BE2C (cell line): ENCODE data around the gene ALOX12. TPM values are rescaled to one million over a fixed set of nuclear protein-coding genes. Genes with fewer than 3 reads are reported as not detected.
"Not testable (repeated sequence)": the region's sequence is repeated elsewhere in the genome, so short reads cannot be mapped to it uniquely, and the experiment has no call there.

Experiments used
- DNase-seq: peaks from one replicate; pipeline ENCODE4 v3.0.0-alpha.2; 2020
- H3K27me3 ChIP-seq: fragments of 250-450 bp; sonication (Bioruptor Pico); 2 replicates; pipeline ENCODE4 v1.5.1; 2020; ENCODE audit warnings: mild to moderate bottlenecking
- H3K36me3 ChIP-seq: fragments of 250-450 bp; sonication (Bioruptor Pico); 2 replicates; pipeline ENCODE4 v1.5.1; 2020; ENCODE audit warnings: mild to moderate bottlenecking
- H3K4me1 ChIP-seq: fragments of 250-450 bp; sonication (Bioruptor Pico); 2 replicates; pipeline ENCODE4 v1.5.1; 2020
- H3K4me3 ChIP-seq: 2 replicates; pipeline ENCODE4 v1.5.1; 2011; ENCODE audit warnings: low read depth, low read length
- H3K9me3 ChIP-seq: fragments of 250-450 bp; sonication (Bioruptor Pico); 2 replicates; pipeline ENCODE4 v1.5.1; 2020
- polyA plus RNA-seq: library from polyadenylated mRNA; unstranded; fragments of >200 nt; gene quantifications from one replicate; pipeline ENCODE4 v1.2.1, GENCODE V29; 2012; ENCODE audit warnings: low read depth, missing spikeins; ENCODE audit not compliant: insufficient read length, insufficient read depth
- TF ChIP-seq, protein P1 (sequence below): IDR thresholded peaks from 2 replicates; pipeline ENCODE4 v1.5.1; 2012; ENCODE audit warnings: mild to moderate bottlenecking, low read depth, low read length

The ALOX12 gene, protein sequence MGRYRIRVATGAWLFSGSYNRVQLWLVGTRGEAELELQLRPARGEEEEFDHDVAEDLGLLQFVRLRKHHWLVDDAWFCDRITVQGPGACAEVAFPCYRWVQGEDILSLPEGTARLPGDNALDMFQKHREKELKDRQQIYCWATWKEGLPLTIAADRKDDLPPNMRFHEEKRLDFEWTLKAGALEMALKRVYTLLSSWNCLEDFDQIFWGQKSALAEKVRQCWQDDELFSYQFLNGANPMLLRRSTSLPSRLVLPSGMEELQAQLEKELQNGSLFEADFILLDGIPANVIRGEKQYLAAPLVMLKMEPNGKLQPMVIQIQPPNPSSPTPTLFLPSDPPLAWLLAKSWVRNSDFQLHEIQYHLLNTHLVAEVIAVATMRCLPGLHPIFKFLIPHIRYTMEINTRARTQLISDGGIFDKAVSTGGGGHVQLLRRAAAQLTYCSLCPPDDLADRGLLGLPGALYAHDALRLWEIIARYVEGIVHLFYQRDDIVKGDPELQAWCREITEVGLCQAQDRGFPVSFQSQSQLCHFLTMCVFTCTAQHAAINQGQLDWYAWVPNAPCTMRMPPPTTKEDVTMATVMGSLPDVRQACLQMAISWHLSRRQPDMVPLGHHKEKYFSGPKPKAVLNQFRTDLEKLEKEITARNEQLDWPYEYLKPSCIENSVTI
- polyA plus RNA-seq, result 0.19 TPM

DNA sequence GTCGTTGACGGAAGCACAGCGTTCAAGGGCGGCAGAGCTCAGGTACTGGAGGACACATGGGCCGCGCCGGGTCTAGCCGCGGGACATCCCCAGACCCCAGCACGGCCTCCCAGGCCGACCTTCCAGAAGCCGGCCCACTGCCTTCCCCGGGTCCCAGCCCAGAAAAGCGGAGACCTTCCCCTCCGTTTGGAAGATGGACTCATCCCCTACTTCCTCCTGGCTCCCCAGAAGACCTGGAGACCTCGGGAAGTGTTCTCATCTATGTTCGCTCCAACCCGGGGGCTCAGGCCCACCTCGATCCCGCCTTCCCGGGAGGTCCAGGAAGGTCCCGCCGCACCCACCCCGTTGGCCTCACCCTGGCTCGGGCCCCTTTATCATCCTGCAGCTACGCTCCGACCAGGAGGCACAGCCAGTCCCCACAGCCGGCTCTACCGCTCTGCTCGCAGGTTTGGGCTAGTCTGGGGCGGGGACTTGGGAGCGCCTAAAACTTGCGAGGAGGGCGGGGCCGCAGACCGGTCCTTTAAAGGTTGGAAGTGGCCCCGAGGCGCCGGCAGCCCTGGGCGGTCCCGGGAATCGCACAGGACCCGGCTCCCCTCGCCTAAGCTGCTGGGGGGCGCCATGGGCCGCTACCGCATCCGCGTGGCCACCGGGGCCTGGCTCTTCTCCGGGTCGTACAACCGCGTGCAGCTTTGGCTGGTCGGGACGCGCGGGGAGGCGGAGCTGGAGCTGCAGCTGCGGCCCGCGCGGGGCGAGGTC, at the start of gene ALOX12:
Gene ALOX12 (plus strand): TSS at position 550 of the 756 bp plus-strand sequence. CDS start 69 bp downstream, at position 619.
- TF ChIP-seq, protein P1, sequence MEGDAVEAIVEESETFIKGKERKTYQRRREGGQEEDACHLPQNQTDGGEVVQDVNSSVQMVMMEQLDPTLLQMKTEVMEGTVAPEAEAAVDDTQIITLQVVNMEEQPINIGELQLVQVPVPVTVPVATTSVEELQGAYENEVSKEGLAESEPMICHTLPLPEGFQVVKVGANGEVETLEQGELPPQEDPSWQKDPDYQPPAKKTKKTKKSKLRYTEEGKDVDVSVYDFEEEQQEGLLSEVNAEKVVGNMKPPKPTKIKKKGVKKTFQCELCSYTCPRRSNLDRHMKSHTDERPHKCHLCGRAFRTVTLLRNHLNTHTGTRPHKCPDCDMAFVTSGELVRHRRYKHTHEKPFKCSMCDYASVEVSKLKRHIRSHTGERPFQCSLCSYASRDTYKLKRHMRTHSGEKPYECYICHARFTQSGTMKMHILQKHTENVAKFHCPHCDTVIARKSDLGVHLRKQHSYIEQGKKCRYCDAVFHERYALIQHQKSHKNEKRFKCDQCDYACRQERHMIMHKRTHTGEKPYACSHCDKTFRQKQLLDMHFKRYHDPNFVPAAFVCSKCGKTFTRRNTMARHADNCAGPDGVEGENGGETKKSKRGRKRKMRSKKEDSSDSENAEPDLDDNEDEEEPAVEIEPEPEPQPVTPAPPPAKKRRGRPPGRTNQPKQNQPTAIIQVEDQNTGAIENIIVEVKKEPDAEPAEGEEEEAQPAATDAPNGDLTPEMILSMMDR, result no peak
- Histone ChIP-seq H3K9me3 (no peaks in the 10 kb centered on the region), H3K36me3 (no peaks in the 10 kb centered on the region), H3K4me3 (no peak within 1 kb of the TSS), H3K4me1 (no peaks in the 10 kb centered on the region), H3K27me3 (no peaks in the 10 kb centered on the region)
- no peak for DNase-seq

DNA sequence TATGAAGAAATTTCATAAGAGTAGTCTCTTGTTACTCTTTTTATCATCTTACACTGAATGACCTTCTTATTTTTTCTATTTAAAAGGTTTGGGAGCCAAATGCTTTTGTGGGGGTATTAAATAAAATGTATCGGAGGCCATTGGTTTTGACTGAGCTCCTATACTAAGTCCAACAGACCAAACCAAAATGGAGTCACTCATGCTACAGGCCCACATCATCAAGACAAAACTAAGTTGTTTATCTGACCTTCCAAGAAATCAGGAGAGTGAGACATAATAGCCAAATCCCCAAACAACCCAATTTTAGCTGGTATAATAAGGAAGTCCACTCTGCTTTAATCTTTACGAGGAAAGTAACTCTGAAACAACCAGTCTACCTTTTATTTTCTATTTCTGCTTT, 48.1 kb upstream of the ALOX12 start:
- no peaks in the 10 kb centered on the region for H3K9me3 ChIP-seq
- TF ChIP-seq, protein P1, result no peak
- H3K4me1 ChIP-seq, result no peaks in the 10 kb centered on the region
- no peaks in the 10 kb centered on the region for H3K36me3 ChIP-seq
- no peak overlapping the region for H3K4me3 ChIP-seq
- no peaks in the 10 kb centered on the region for H3K27me3 ChIP-seq
- no peak for DNase-seq

DNA sequence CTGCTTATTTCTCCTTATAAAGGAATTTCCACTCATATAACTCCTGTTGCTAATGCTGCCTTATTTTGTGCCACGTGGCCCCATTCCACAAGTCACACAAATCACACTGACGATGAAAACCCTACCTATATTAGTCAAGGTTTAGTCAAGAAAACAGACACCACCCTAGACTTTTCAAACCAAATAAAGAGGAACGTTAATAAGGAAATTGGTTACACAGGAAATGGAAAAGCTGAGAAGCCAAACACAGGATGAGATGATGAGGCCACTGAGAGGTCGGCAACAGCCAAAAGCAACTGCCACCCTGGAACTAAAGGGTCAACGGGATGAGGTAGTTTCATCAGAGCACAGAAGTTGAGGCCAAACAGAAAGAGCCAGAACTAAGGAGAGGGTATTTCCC, 47.3 kb upstream of the ALOX12 start:
- Histone ChIP-seq H3K27me3 (no peaks in the 10 kb centered on the region), H3K36me3 (no peaks in the 10 kb centered on the region), H3K4me1 (no peaks in the 10 kb centered on the region), H3K4me3 (no peak overlapping the region), H3K9me3 (no peaks in the 10 kb centered on the region)
- DNase-seq, result no peak
- TF ChIP-seq, protein P1, result no peak

DNA sequence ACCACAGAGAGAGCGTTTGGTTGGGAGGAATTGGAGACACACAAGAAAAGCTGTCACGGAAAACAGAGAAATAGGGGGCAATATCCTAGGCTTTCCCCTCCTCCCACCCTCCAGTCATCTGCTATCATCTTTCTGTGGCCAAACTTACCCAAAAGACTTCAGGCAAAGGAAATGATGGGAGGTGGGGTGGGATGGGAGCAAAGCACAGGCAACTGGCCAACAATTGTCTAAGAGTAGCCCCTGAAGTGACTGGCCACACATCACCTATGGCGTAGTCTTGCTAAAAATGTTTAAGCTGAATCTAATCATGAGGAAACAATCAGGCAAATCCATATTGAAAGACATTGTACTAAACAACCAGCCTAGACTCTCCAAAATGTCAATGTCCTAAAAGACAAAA, 46.9 kb upstream of the ALOX12 start:
- Histone ChIP-seq H3K27me3 (peaks cover 2% of the 10 kb centered on the region; the same call in 1 of the 2 replicates), H3K4me3 (no peak overlapping the region), H3K4me1 (no peaks in the 10 kb centered on the region), H3K9me3 (no peaks in the 10 kb centered on the region), H3K36me3 (no peaks in the 10 kb centered on the region)
- TF ChIP-seq, protein P1, result no peak
- no peak for DNase-seq

DNA sequence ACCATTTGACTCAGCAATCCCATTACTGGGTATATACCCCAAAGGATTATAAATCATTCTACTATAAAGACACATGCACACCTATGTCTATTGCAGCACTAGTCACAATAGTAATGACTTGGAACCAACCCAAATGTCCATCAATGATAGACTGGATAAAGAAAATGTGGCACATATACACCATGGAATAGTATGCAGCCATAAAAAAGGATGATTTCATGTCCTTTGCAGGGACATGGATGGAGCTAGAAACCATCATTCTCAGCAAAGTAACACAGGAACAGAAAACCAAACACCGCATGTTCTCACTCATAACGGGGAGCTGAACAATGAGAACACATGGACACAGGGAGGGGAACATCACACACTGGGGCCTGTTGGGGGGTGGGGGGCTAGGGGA, 44.9 kb upstream of the ALOX12 start:
- not testable (repeated sequence) for DNase-seq, H3K9me3 ChIP-seq, H3K4me3 ChIP-seq, H3K4me1 ChIP-seq, H3K36me3 ChIP-seq, H3K27me3 ChIP-seq

DNA sequence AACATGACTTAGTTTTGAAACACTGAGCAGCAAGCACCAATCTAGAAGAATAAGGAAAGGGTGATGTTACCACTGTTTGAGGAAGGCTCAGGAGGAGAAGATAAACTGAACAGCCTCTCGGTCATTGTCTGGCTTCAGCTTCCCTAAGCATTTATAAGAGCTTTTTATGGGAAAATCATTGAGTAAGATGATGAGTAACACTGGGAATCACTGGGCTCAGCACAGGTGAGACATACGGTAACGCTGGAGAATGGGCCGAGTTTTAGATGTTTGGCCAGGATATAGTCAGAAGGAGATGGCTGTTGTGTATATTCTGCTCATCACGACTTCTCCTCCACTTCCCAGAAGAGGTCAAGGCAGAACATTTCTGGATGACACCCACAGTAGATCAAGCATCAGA, 42.2 kb upstream of the ALOX12 start:
- H3K36me3 ChIP-seq, result no peaks in the 10 kb centered on the region
- TF ChIP-seq, protein P1, result no peak
- H3K4me3 ChIP-seq, result no peak overlapping the region
- DNase-seq, result no peak
- H3K4me1 ChIP-seq, result no peaks in the 10 kb centered on the region
- no peaks in the 10 kb centered on the region for H3K9me3 ChIP-seq
- peaks cover 2% of the 10 kb centered on the region; the same call in 1 of the 2 replicates for H3K27me3 ChIP-seq
